GM19452 (cell line): ENCODE results near the gene CCN2.

Source experiments
- ATAC-seq: cut with Tn5 transposase; IDR thresholded peaks from one replicate; pipeline ENCODE4 v1.9.1; 2021; ENCODE audit not compliant: unreplicated experiment

The CCN2 gene

GRCh38 chr6:131967948-131968347 lies 16.8 kb upstream of the CCN2 start:
- no peak for ATAC-seq

GRCh38 chr6:131966443-131966842 lies 15.3 kb upstream of the CCN2 start:
- ATAC-seq = no peak

GRCh38 chr6:131963063-131963462 lies 11.9 kb upstream of the CCN2 start:
- ATAC-seq = no peak

- no peak for ATAC-seq
Observed at GRCh38 chr6:131960371-131961133, 9.4 kb upstream of the CCN2 start.

- no peak for ATAC-seq
Observed at GRCh38 chr6:131958542-131959470, 7.6 kb upstream of the CCN2 start.

- ATAC-seq = no peak
Observed at GRCh38 chr6:131958095-131958494, 6.9 kb upstream of the CCN2 start.

GRCh38 chr6:131955876-131956275 lies 4.7 kb upstream of the CCN2 start:
- ATAC-seq = no peak

GRCh38 chr6:131955192-131955591 lies 4.0 kb upstream of the CCN2 start:
- no peak for ATAC-seq

- ATAC-seq = no peak
Observed at GRCh38 chr6:131954775-131955107, 3.6 kb upstream of the CCN2 start.

GRCh38 chr6:131954059-131954774 lies 3.0 kb upstream of the CCN2 start:
- ATAC-seq = no peak

GRCh38 chr6:131952886-131953509 lies 1.8 kb upstream of the CCN2 start:
- ATAC-seq = no peak

GRCh38 chr6:131951576-131952230 lies 531 bp upstream of the CCN2 start:
- no peak for ATAC-seq

- no peak for ATAC-seq
Observed at GRCh38 chr6:131949909-131950766, 1.0 kb downstream of the CCN2 start.

GRCh38 chr6:131949620-131949908 lies 1.6 kb downstream of the CCN2 start:
- ATAC-seq = no peak

GRCh38 chr6:131948692-131949619 lies 2.2 kb downstream of the CCN2 start:
- ATAC-seq = no peak

- no peak for ATAC-seq
Observed at GRCh38 chr6:131947986-131948661, 3.0 kb downstream of the CCN2 start.

- ATAC-seq = no peak
Observed at GRCh38 chr6:131946992-131947955, 3.9 kb downstream of the CCN2 start.
